Ecto neural progenitor cell (in vitro differentiated cells): ENCODE results near the gene CTTN.

Experiments
- DNase-seq: peaks from one replicate; pipeline ENCODE4 v3.0.0-alpha.2; 2018; ENCODE audit warnings: low spot score

Gene CTTN

GRCh38 chr11:70473873-70474690, 75.8 kb downstream of the CTTN start:
- no peak for DNase-seq

- no peak for DNase-seq
These were observed 76.4 kb downstream of the CTTN start for GRCh38 chr11:70474710-70475109.

GRCh38 chr11:70476669-70477068, 78.3 kb downstream of the CTTN start:
- no peak for DNase-seq

- DNase-seq: no peak
These were observed 78.8 kb downstream of the CTTN start for GRCh38 chr11:70477176-70477575.

- no peak for DNase-seq
These were observed 79.3 kb downstream of the CTTN start for GRCh38 chr11:70477609-70478008.

GRCh38 chr11:70478166-70478890, 80.0 kb downstream of the CTTN start:
- no peak for DNase-seq

GRCh38 chr11:70480711-70481110, 82.4 kb downstream of the CTTN start:
- DNase-seq: no peak

GRCh38 chr11:70481625-70482528, 83.5 kb downstream of the CTTN start:
- no peak for DNase-seq

- DNase-seq: no peak
These were observed 84.2 kb downstream of the CTTN start for GRCh38 chr11:70482529-70482917.

- no peak for DNase-seq
These were observed 84.9 kb downstream of the CTTN start for GRCh38 chr11:70483077-70483861.

GRCh38 chr11:70483917-70484316, 85.6 kb downstream of the CTTN start:
- no peak for DNase-seq

- no peak for DNase-seq
These were observed 87.1 kb downstream of the CTTN start for GRCh38 chr11:70485326-70486025.

GRCh38 chr11:70486026-70486415, 87.7 kb downstream of the CTTN start:
- DNase-seq: no peak
